Measurements from ENCODE around the gene KLK14.

DNA sequence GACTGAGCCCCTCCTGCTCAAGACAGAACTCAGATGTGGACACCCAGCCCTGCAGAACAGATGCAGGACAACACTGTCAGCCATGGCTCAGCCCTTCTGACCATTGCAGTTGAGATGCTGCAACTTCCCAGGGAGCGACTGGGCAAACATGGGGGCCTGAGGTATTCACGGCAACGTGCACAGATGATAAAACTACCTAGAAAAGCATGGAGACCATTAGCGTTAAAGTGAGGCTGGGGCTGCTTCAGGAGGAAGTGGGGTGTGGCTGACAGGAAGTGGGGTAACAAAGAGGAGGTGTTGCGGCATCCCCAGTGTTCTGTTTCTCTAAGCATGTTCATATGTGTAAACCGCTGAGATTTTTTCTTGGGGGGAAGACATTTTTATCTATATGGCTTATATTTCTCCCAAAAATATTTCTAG lies 40.7 kb upstream of the KLK14 start:
- TF ChIP-seq, protein P1, sequence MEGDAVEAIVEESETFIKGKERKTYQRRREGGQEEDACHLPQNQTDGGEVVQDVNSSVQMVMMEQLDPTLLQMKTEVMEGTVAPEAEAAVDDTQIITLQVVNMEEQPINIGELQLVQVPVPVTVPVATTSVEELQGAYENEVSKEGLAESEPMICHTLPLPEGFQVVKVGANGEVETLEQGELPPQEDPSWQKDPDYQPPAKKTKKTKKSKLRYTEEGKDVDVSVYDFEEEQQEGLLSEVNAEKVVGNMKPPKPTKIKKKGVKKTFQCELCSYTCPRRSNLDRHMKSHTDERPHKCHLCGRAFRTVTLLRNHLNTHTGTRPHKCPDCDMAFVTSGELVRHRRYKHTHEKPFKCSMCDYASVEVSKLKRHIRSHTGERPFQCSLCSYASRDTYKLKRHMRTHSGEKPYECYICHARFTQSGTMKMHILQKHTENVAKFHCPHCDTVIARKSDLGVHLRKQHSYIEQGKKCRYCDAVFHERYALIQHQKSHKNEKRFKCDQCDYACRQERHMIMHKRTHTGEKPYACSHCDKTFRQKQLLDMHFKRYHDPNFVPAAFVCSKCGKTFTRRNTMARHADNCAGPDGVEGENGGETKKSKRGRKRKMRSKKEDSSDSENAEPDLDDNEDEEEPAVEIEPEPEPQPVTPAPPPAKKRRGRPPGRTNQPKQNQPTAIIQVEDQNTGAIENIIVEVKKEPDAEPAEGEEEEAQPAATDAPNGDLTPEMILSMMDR (IDR thresholded peaks at IDR 0.05; ENCODE audit: poor library complexity) = no peak
- TF ChIP-seq EZH2phosphoT487 (IDR thresholded peaks at IDR 0.05; ENCODE audit: low read depth, severe bottlenecking, unreplicated experiment) = no peak
